Neural progenitor cell (in vitro differentiated cells): ENCODE results near the gene SCAMP3. TPM values are rescaled to one million over a fixed set of nuclear protein-coding genes. Genes with fewer than 3 reads are reported as not detected.
"Not testable (repeated sequence)": the region's sequence is repeated elsewhere in the genome, so short reads cannot be mapped to it uniquely, and the experiment has no call there.

ENCODE experiments used
- DNase-seq: peaks from one replicate; pipeline ENCODE4 v3.0.0-alpha.2; 2016; ENCODE audit warnings: low spot score
- H2AFZ ChIP-seq: fragments of 200-600 bp; sonication (generic); replicated peaks from 2 replicates; pipeline ENCODE4 v1.6.1; 2016; ENCODE audit warnings: antibody characterized with exemption
- H3F3A ChIP-seq: fragments of 200-600 bp; sonication (generic); 2 replicates; pipeline ENCODE4 v1.6.1; 2016; ENCODE audit warnings: antibody characterized with exemption, low read depth
- H3K27ac ChIP-seq: fragments of 200-600 bp; sonication (generic); 2 replicates; pipeline ENCODE4 v1.5.1; 2016; ENCODE audit warnings: mild to moderate bottlenecking
- H3K27me3 ChIP-seq: fragments of 200-600 bp; sonication (generic); 2 replicates; pipeline ENCODE4 v1.6.1; 2016; ENCODE audit warnings: mild to moderate bottlenecking, moderate library complexity
- H3K36me3 ChIP-seq: fragments of 200-600 bp; sonication (generic); 2 replicates; pipeline ENCODE4 v1.5.1; 2016
- H3K4me1 ChIP-seq: fragments of 200-600 bp; sonication (generic); 2 replicates; pipeline ENCODE4 v1.6.1; 2016; ENCODE audit warnings: mixed run types
- H3K4me2 ChIP-seq: fragments of 200-600 bp; sonication (generic); 2 replicates; pipeline ENCODE4 v1.6.1; 2016
- H3K4me3 ChIP-seq: fragments of 200-600 bp; sonication (generic); 2 replicates; pipeline ENCODE4 v1.5.1; 2016
- H3K79me2 ChIP-seq: fragments of 200-600 bp; sonication (generic); 2 replicates; pipeline ENCODE4 v1.6.1; 2016; ENCODE audit warnings: low read depth
- H3K9ac ChIP-seq: fragments of 200-600 bp; sonication (generic); 2 replicates; pipeline ENCODE4 v1.6.1; 2016
- H3K9me3 ChIP-seq: fragments of 200-600 bp; sonication (generic); 2 replicates; pipeline ENCODE4 v1.5.1; 2016; ENCODE audit warnings: low read depth
- H4K20me1 ChIP-seq: fragments of 200-600 bp; sonication (generic); 2 replicates; pipeline ENCODE4 v1.6.1; 2016; ENCODE audit warnings: low read depth
- H3K27ac Mint-ChIP-seq: 3 replicates; pipeline ENCODE4 v1.8.0; 2021; ENCODE audit warnings: mixed read lengths
- H3K27me3 Mint-ChIP-seq: 2 replicates; pipeline ENCODE4 v1.8.0; 2022; ENCODE audit warnings: low read depth, mild to moderate bottlenecking, inconsistent platforms, moderate library complexity, mixed read lengths; ENCODE audit not compliant: insufficient read depth
- H3K36me3 Mint-ChIP-seq: 3 replicates; pipeline ENCODE4 v1.8.0; 2021; ENCODE audit warnings: mixed read lengths
- H3K4me1 Mint-ChIP-seq: 3 replicates; pipeline ENCODE4 v1.8.0; 2021; ENCODE audit warnings: mixed read lengths
- H3K4me3 Mint-ChIP-seq: 3 replicates; pipeline ENCODE4 v1.8.0; 2021; ENCODE audit warnings: mild to moderate bottlenecking, moderate library complexity, mixed read lengths
- H3K9me3 Mint-ChIP-seq: 3 replicates; pipeline ENCODE4 v1.8.0; 2020; ENCODE audit warnings: mixed read lengths
- EZH2 ChIP-seq: fragments of 200-600 bp; sonication (generic); IDR thresholded peaks from 2 replicates; pipeline ENCODE4 v1.6.1; 2017; ENCODE audit warnings: antibody characterized with exemption, mild to moderate bottlenecking, moderate library complexity
- EZH2phosphoT487 ChIP-seq: fragments of 200-600 bp; sonication (generic); IDR thresholded peaks from 2 replicates; pipeline ENCODE4 v1.6.1; 2017; ENCODE audit warnings: antibody characterized with exemption
- total RNA-seq: library from RNA; depleted of rRNA; stranded (reverse); fragments of >200 nt; gene quantifications from 2 replicates; pipeline ENCODE4 v1.2.3, GENCODE V29; 2015; ENCODE audit warnings: low replicate concordance
- TF ChIP-seq, protein P1 (sequence below): fragments of 200-600 bp; sonication (generic); IDR thresholded peaks from 2 replicates; pipeline ENCODE4 v1.5.1; 2017; ENCODE audit warnings: antibody characterized with exemption, mild to moderate bottlenecking

Gene SCAMP3
- total RNA-seq, 1 donor from 2014 or later = 21.8 TPM

DNA sequence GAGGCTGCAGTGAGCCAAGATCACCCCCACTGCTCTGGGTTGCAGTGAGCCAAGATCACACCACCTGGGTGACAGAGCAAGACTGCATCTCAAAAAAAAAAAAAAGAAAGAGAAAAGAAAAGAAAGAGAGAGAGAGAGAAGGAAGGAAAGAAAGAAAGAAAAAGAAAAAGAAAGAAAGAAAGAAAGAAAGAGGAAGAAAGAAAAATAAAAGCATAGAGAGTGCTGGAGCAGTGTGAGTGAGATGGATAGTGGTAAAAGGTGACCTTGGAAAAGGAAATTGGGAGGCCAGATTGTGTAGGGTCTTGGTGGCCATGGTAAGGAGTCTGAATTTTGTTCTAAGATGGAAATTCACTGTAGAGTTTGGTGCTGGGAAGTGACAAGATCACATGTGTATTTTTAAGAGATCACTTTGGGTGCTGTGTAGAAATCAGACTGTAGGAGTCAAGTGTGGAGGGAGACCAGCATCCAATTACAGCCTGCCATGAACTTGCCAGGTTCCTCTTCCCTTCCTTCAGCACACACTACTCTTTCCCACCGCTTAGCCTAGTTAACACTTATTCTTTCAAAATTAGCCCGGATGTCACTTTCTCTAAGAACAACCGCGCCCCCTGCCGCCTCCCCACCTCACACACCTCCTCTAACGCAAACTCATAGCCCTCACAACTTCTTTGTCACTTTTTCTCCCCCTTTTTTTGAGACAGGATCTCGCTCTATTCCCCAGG is 35.8 kb downstream of the SCAMP3 start:
- peaks cover 49% of the 10 kb centered on the region for H3F3A ChIP-seq
- H2AFZ ChIP-seq = peak overlapping the region; percentile 30
- Mint-ChIP-seq H3K9me3 (no peaks in the 10 kb centered on the region), H3K27ac (peak overlapping the region; percentile 93), H3K27me3 (peaks cover 6% of the 10 kb centered on the region), H3K4me1 (peaks cover 43% of the 10 kb centered on the region), H3K4me3 (peak overlapping the region; percentile 89), H3K36me3 (peaks cover 12% of the 10 kb centered on the region)
- no peaks in the 10 kb centered on the region for H3K36me3 ChIP-seq
- DNase-seq = peak; percentile 83
- peaks cover 20% of the 10 kb centered on the region for H3K4me1 ChIP-seq
- H3K9me3 ChIP-seq = no peaks in the 10 kb centered on the region
- H3K9ac ChIP-seq = peak overlapping the region; percentile 30
- peak overlapping the region; percentile 84 for H3K4me2 ChIP-seq
- TF ChIP-seq EZH2phosphoT487 = no peak
- TF ChIP-seq, protein P1, sequence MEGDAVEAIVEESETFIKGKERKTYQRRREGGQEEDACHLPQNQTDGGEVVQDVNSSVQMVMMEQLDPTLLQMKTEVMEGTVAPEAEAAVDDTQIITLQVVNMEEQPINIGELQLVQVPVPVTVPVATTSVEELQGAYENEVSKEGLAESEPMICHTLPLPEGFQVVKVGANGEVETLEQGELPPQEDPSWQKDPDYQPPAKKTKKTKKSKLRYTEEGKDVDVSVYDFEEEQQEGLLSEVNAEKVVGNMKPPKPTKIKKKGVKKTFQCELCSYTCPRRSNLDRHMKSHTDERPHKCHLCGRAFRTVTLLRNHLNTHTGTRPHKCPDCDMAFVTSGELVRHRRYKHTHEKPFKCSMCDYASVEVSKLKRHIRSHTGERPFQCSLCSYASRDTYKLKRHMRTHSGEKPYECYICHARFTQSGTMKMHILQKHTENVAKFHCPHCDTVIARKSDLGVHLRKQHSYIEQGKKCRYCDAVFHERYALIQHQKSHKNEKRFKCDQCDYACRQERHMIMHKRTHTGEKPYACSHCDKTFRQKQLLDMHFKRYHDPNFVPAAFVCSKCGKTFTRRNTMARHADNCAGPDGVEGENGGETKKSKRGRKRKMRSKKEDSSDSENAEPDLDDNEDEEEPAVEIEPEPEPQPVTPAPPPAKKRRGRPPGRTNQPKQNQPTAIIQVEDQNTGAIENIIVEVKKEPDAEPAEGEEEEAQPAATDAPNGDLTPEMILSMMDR = peak; percentile 62
- no peak for TF ChIP-seq EZH2
- peaks cover 7% of the 10 kb centered on the region for H3K27me3 ChIP-seq
- H3K27ac ChIP-seq = peak overlapping the region; percentile 8
- H3K79me2 ChIP-seq = peaks cover 27% of the 10 kb centered on the region
- H3K4me3 ChIP-seq = peak overlapping the region; percentile 57
- H4K20me1 ChIP-seq = peaks cover 12% of the 10 kb centered on the region

DNA sequence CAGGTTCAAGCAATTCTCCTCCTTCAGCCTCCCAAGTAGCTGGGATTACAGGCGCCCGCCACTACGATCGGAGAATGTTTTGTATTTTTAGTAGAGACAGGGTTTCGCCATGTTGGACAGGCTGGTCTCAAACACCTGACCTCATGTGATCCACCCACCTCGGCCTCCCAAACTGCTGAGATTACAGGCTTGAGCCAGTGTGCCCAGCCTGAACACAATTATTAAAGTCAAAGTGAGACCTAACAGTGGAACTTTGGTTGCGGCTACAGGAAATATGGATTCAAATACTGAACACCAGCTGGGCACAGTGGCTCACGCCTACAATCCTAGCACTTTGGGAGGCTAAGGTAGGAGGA is 36.8 kb downstream of the SCAMP3 start:
- H4K20me1 ChIP-seq = peaks cover 12% of the 10 kb centered on the region
- H3K79me2 ChIP-seq = peaks cover 27% of the 10 kb centered on the region
- peaks cover 58% of the 10 kb centered on the region for H3F3A ChIP-seq
- peaks cover 20% of the 10 kb centered on the region for H3K4me1 ChIP-seq
- not testable (repeated sequence) for H3K9ac ChIP-seq, H3K36me3 ChIP-seq, H3K27me3 Mint-ChIP-seq, H3K27me3 ChIP-seq, H3K27ac ChIP-seq, H3K4me3 ChIP-seq, DNase-seq, H3K9me3 ChIP-seq, H3K9me3 Mint-ChIP-seq, H2AFZ ChIP-seq
- peak overlapping the region; percentile 72 for H3K27ac Mint-ChIP-seq
- peaks cover 43% of the 10 kb centered on the region for H3K4me1 Mint-ChIP-seq
- H3K36me3 Mint-ChIP-seq = peaks cover 12% of the 10 kb centered on the region
- H3K4me2 ChIP-seq = peak overlapping the region; percentile 84
- H3K4me3 Mint-ChIP-seq = peak overlapping the region; percentile 89

DNA sequence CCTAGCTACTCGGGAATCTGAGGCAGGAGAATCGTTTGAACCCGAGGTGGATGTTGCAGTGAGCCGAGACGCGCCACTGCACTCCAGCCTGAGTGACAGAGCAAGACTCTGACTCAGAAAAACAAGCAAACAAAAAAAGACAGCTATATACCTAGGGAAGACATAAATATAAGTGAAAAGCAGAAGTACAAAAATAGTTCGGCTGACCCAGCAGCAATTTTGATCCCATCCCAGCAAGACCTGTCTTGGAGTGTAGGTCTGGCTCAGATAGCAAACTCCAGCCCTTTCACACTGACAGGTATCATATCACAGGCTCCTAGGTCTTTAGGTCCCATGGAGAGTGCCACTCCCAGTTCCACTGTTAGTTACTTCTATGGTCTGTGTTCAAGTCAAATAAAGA is 39.1 kb downstream of the SCAMP3 start:
- Mint-ChIP-seq H3K27ac (no peak overlapping the region), H3K9me3 (no peaks in the 10 kb centered on the region), H3K4me3 (no peak overlapping the region), H3K4me1 (peaks cover 41% of the 10 kb centered on the region), H3K36me3 (peaks cover 12% of the 10 kb centered on the region), H3K27me3 (peaks cover 4% of the 10 kb centered on the region)
- Histone ChIP-seq H3K36me3 (no peaks in the 10 kb centered on the region), H2AFZ (no peak overlapping the region), H3K27ac (no peak overlapping the region), H4K20me1 (peaks cover 12% of the 10 kb centered on the region), H3K9ac (no peak overlapping the region), H3K9me3 (no peaks in the 10 kb centered on the region), H3K27me3 (no peaks in the 10 kb centered on the region), H3K4me2 (no peak overlapping the region), H3F3A (peaks cover 61% of the 10 kb centered on the region), H3K79me2 (peaks cover 27% of the 10 kb centered on the region), H3K4me1 (peaks cover 14% of the 10 kb centered on the region), H3K4me3 (no peak overlapping the region)
- TF ChIP-seq, protein P1 = no peak
- TF ChIP-seq EZH2phosphoT487 = no peak
- no peak for TF ChIP-seq EZH2
- no peak for DNase-seq

DNA sequence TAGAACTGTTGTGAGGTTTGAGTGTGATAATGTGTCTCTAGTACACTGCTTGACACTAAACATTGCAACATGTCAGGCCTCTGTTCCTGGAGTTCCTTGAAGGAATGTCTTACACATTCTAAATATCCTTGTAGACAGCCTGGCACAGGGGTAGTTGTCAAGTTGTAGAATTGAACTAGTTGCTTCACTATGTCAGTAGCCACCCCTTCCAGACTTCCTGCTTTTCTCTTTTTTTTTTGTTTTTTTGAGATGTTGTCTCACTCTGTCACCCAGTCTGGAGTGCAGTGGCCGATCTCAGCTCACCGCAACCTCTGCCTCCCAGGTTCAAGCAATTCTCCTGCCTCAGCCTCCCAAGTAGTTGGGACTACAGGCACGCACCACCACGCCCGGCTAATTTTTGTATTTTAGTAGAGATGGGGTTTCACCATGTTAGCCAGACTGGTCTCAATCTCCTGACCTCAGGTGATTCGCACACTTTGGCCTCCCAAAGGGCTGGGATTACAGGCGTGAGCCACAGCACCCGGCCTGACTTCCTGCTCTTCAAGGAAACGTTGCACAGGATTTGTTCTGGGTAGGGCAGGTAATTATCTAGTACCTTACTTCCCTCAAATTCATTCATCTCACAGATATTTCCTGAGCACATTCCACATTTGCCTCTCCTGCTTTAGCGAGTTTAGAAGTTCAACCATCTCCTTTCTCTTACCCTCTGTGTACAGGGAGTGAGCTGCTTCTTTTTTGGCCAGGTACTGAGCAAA is 41.8 kb downstream of the SCAMP3 start:
- not testable (repeated sequence) for H3K9ac ChIP-seq, H3K27ac Mint-ChIP-seq
- peaks cover 16% of the 10 kb centered on the region for H3K36me3 Mint-ChIP-seq

More for the DNA sequence above, 41.8 kb downstream of the SCAMP3 start:
- not testable (repeated sequence) for H3K79me2 ChIP-seq, H3K27me3 Mint-ChIP-seq, H3K27ac ChIP-seq, H3K9me3 Mint-ChIP-seq, H4K20me1 ChIP-seq, H3K4me3 Mint-ChIP-seq, H3K4me2 ChIP-seq, DNase-seq, H3K9me3 ChIP-seq, H3K4me3 ChIP-seq, H3K27me3 ChIP-seq, H3K36me3 ChIP-seq, H3K4me1 ChIP-seq
- peaks cover 22% of the 10 kb centered on the region for H3K4me1 Mint-ChIP-seq
- peaks cover 38% of the 10 kb centered on the region for H3F3A ChIP-seq
- H2AFZ ChIP-seq = peak overlapping the region; percentile 65
